Osteoblast (primary cell): ENCODE data around the gene TNIK. TPM values are rescaled to one million over a fixed set of nuclear protein-coding genes. Genes with fewer than 3 reads are reported as not detected.

Experiments used
- DNase-seq: peaks from one replicate; pipeline ENCODE4 v3.0.0; 2011; ENCODE audit warnings: low spot score, mixed read lengths; ENCODE audit not compliant: insufficient read length; ENCODE audit errors: missing footprints
- H2AFZ ChIP-seq: 2 replicates; pipeline ENCODE4 v1.6.0; 2011; ENCODE audit warnings: mild to moderate bottlenecking, low read length
- H3K27ac ChIP-seq: 2 replicates; pipeline ENCODE4 v1.5.1; 2011; ENCODE audit warnings: mild to moderate bottlenecking, low read depth, low read length, moderate library complexity
- H3K27me3 ChIP-seq: 2 replicates; pipeline ENCODE4 v1.6.0; 2012; ENCODE audit warnings: mild to moderate bottlenecking, control low read depth, inconsistent platforms, low read length, moderate library complexity; ENCODE audit not compliant: insufficient read depth
- H3K36me3 ChIP-seq: 2 replicates; pipeline ENCODE4 v1.5.1; 2011; ENCODE audit warnings: mild to moderate bottlenecking, low read length, control low read depth, moderate library complexity; ENCODE audit not compliant: insufficient read depth
- H3K4me1 ChIP-seq: 2 replicates; pipeline ENCODE4 v1.5.1; 2011; ENCODE audit warnings: mild to moderate bottlenecking, low read length, control low read depth, moderate library complexity; ENCODE audit not compliant: insufficient read depth
- H3K4me2 ChIP-seq: 2 replicates; pipeline ENCODE4 v1.6.0; 2011; ENCODE audit warnings: mild to moderate bottlenecking, low read length; ENCODE audit not compliant: insufficient read depth
- H3K4me3 ChIP-seq: fragments of 200-600 bp; sonication (generic); 3 replicates; pipeline ENCODE4 v1.5.1; 2012; ENCODE audit warnings: mild to moderate bottlenecking, low read length, inconsistent platforms; ENCODE audit not compliant: insufficient read depth
- H3K79me2 ChIP-seq: 2 replicates; pipeline ENCODE4 v1.6.0; 2012; ENCODE audit warnings: mild to moderate bottlenecking, low read length, control low read depth, inconsistent platforms; ENCODE audit not compliant: insufficient read depth
- H3K9me3 ChIP-seq: 2 replicates; pipeline ENCODE4 v1.5.1; 2011; ENCODE audit warnings: low read depth, low read length, control low read depth
- H4K20me1 ChIP-seq: 2 replicates; pipeline ENCODE4 v1.6.0; 2012; ENCODE audit warnings: mild to moderate bottlenecking, low read length, control low read depth; ENCODE audit not compliant: insufficient read depth
- CTCF ChIP-seq: IDR thresholded peaks from 2 replicates; pipeline ENCODE4 v1.5.1; 2011; ENCODE audit warnings: mild to moderate bottlenecking, low read depth, low read length, moderate library complexity; ENCODE audit errors: extremely low read depth
- total RNA-seq: library from RNA; depleted of rRNA; stranded (reverse); fragments of >200 nt; gene quantifications from 2 replicates; pipeline ENCODE4 v1.2.3, GENCODE V29; 2012

The TNIK gene
- total RNA-seq, 1 donor: 7.6 TPM

- Histone ChIP-seq H3K4me1 (peaks cover 6% of the 10 kb centered on the region), H3K79me2 (no peaks in the 10 kb centered on the region), H3K27me3 (peaks cover 21% of the 10 kb centered on the region), H3K4me3 (no peak overlapping the region), H4K20me1 (no peaks in the 10 kb centered on the region), H2AFZ (no peak overlapping the region), H3K27ac (no peak overlapping the region), H3K9me3 (no peaks in the 10 kb centered on the region), H3K36me3 (no peaks in the 10 kb centered on the region), H3K4me2 (no peak overlapping the region)
- no peak for DNase-seq
- TF ChIP-seq CTCF: no peak
Observed at GRCh38 chr3:171443211-171443957, 16.8 kb downstream of the TNIK start.

GRCh38 chr3:171442184-171442583, 18.0 kb downstream of the TNIK start:
- H3K36me3 ChIP-seq: no peaks in the 10 kb centered on the region
- H3K4me2 ChIP-seq: no peak overlapping the region
- H3K27ac ChIP-seq: no peak overlapping the region
- no peak for TF ChIP-seq CTCF
- H3K27me3 ChIP-seq: peaks cover 29% of the 10 kb centered on the region
- H3K4me3 ChIP-seq: no peak overlapping the region
- H3K4me1 ChIP-seq: peaks cover 2% of the 10 kb centered on the region
- H2AFZ ChIP-seq: no peak overlapping the region
- H4K20me1 ChIP-seq: no peaks in the 10 kb centered on the region
- H3K79me2 ChIP-seq: no peaks in the 10 kb centered on the region
- DNase-seq: no peak
- no peaks in the 10 kb centered on the region for H3K9me3 ChIP-seq

GRCh38 chr3:171441381-171441780, 18.8 kb downstream of the TNIK start:
- Histone ChIP-seq H3K4me2 (no peak overlapping the region), H4K20me1 (no peaks in the 10 kb centered on the region), H3K79me2 (no peaks in the 10 kb centered on the region), H3K9me3 (no peaks in the 10 kb centered on the region), H3K27me3 (peaks cover 34% of the 10 kb centered on the region), H3K27ac (no peak overlapping the region), H3K36me3 (no peaks in the 10 kb centered on the region), H2AFZ (no peak overlapping the region), H3K4me3 (no peak overlapping the region), H3K4me1 (no peaks in the 10 kb centered on the region)
- no peak for DNase-seq
- no peak for TF ChIP-seq CTCF

- H3K27ac ChIP-seq: no peak overlapping the region
- H3K79me2 ChIP-seq: no peaks in the 10 kb centered on the region
- H3K36me3 ChIP-seq: no peaks in the 10 kb centered on the region
- DNase-seq: no peak
- no peaks in the 10 kb centered on the region for H3K4me1 ChIP-seq
- TF ChIP-seq CTCF: no peak
- no peak overlapping the region for H3K4me3 ChIP-seq
- H3K4me2 ChIP-seq: no peak overlapping the region
- no peaks in the 10 kb centered on the region for H3K9me3 ChIP-seq
- no peak overlapping the region for H2AFZ ChIP-seq
- H3K27me3 ChIP-seq: peaks cover 34% of the 10 kb centered on the region
- no peaks in the 10 kb centered on the region for H4K20me1 ChIP-seq
Observed at GRCh38 chr3:171439996-171440395, 20.2 kb downstream of the TNIK start.
